ENCODE results near the gene ACAN.
A peak's percentile ranks its signal among the peaks of the same experiment; 100 is the strongest.

The ACAN gene

GRCh38 chr15:88844749-88845386 lies 41.6 kb downstream of the ACAN start:
- DNase-seq, result no peak

DNA sequence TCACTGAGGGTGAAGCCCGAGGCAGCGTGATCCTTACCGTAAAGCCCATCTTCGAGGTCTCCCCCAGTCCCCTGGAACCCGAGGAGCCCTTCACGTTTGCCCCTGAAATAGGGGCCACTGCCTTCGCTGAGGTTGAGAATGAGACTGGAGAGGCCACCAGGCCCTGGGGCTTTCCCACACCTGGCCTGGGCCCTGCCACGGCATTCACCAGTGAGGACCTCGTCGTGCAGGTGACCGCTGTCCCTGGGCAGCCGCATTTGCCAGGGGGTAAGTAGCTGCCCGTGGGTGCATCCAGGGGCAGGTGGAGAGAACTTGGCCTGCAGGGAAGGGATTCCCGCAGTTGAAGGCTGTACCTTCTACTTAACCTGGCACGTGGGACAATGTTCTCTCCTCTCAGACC lies 42.4 kb downstream of the ACAN start:
- no peak for DNase-seq

GRCh38 chr15:88847144-88847543 lies 43.9 kb downstream of the ACAN start:
- no peak for DNase-seq

GRCh38 chr15:88848203-88848602 lies 45.0 kb downstream of the ACAN start:
- DNase-seq, result no peak

DNA sequence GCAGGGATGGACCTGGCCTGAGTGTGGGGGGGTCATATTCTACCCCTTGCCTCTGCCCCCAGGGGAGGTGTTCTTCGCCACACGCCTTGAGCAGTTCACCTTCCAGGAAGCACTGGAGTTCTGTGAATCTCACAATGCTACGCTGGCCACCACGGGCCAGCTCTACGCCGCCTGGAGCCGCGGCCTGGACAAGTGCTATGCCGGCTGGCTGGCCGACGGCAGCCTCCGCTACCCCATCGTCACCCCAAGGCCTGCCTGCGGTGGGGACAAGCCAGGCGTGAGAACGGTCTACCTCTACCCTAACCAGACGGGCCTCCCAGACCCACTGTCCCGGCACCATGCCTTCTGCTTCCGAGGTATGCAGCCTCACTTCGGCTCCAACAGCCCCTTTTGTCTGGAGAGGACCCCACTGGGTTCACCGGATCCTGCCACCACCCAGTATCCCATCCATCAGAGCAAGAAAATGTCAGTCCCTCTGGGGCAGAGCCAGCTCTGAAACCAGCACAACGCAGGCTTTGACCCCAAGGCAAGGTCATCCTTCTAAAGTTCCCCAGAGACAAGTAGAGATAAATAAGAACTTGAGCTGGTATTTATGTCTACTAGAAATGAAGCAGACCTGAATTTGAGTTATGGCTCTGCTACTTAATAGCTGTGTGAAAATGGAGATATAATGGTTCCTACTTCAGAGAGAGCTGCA lies 46.3 kb downstream of the ACAN start:
- DNase-seq, result no peak

DNA sequence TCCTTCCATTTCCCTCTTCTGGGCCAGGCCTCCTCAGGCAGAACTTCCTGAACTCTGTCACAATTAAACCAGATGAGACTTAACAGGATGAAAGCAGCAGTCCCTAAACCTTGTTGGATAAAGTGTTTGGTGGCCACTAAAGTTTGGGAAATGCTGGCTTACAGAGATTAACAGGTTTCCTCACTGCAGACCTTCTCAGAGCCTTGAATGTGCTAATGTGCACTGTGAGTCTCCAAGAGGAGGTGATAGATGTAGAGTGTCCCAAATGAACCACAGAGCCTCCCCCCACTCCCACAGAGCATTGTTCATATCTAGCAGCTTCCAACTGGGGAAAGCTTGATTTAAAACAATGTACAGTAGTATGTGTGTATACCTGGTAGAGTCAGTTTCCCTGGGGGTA lies 49.2 kb downstream of the ACAN start:
- no peak for DNase-seq

DNA sequence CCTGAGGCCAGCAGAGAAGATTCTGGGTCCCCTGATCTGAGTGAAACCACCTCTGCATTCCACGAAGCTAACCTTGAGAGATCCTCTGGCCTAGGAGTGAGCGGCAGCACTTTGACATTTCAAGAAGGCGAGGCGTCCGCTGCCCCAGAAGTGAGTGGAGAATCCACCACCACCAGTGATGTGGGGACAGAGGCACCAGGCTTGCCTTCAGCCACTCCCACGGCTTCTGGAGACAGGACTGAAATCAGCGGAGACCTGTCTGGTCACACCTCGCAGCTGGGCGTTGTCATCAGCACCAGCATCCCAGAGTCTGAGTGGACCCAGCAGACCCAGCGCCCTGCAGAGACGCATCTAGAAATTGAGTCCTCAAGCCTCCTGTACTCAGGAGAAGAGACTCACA lies 55.7 kb downstream of the ACAN start:
- DNase-seq, result no peak

DNA sequence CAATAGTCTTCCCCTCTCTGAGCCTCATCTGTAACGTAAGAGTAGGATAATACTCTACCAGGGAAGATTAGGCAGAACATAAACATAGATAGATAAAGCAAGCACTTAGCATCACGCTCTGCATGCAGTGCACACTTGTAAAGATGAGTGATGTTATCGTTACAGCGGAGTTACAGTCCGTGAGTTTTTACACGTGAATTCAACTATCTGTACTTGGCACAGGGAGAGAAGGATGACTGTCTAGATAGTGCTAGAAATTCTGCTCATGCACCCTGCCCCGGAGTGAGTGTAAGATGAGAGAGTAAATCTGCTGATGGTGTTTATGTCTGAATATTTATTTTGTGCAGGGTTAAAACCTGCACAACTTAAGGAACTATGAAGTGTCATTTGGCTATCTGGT lies 56.3 kb downstream of the ACAN start:
- no peak for DNase-seq

DNA sequence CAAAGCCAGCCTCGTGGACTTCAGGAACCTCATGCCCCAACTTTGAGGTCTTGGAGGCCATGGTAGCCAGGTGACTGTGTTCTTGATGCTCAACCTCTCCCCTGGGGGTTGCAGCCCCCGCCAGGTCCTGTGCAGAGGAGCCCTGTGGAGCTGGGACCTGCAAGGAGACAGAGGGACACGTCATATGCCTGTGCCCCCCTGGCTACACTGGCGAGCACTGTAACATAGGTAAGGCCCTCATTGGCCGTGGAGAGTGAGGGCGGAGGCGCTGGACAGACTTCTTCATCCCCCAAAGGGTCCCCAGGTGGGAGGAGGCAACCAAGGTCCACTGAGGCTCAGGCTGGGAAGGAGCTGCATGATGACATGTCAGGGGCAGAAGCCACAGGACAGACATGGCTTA lies 57.0 kb downstream of the ACAN start:
- no peak for DNase-seq

- DNase-seq, result no peak
These were observed 60.2 kb downstream of the ACAN start for GRCh38 chr15:88863412-88863811.

DNA sequence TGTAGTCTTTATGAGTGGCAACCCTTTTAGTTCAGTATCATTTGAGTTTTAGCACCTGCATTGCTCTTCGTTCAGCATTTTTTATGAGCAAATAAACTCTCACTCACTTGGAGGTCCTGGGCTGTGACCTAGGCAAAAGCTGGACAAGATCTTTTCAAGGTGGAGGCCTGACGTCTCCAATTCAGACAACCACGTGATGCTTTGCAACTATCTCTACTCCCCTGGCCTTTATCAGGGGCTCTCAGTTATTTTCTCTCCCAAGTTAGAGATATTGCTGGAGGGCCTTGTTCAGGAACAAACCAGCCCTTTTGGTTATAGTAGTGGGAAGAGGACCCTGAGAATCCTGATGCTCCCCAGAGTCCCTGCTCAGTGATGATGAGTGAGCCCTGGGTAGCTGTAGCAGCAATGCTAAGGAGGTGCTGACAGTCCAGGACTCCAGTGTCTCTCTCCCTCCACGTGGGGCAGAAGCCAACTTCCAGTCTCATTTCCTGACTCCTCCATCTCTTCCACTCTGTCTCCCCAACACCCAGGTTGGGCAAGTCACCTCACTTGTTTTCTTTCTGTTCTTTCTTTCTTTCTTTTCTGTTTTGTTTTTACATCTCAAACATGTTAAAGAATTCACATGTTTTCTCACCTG lies 61.7 kb downstream of the ACAN start:
- DNase-seq, result no peak

GRCh38 chr15:88865498-88866099 lies 62.4 kb downstream of the ACAN start:
- DNase-seq, result no peak

DNA sequence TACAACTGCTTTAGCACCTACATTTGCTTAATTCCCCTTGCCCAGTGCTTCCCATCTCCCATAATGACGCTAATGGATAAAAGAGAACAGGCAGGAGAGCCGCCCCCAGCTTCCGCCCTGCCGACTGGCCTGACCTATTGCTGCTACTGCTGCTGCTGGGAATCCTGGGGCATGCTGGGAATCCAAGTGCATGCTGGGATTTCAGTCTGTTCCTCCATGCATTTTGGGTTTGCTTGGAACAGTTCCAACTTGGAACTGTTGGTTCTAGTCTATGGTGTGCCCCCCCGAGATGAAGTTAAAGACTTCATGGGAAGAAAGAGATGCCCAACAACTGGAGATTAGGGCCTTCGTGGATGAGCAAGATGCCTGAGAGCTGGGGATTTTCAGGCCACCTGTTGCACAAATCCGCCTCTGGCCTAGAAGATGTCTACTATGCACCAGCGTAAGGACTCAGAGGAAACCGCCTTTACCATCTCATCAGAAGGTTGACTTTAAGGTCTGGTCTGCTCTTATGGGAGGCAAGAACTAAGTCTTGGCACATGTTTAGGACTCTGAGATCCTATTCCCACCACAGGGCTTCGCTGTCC lies 63.2 kb downstream of the ACAN start:
- DNase-seq, result no peak

DNA sequence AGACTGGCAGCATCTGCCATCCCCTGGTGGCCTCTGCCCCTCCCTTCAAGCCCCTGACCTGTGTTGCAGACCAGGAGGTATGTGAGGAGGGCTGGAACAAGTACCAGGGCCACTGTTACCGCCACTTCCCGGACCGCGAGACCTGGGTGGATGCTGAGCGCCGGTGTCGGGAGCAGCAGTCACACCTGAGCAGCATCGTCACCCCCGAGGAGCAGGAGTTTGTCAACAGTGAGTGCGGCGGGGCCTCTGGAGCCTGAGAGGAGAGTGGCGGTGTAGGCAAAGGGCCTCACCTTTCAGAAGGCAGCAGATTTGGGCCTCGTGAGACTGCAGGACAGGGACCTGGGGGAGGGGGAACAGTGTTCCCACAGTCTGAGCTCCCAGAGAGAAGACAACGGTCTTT lies 68.1 kb downstream of the ACAN start:
- no peak for DNase-seq

- DNase-seq, result no peak
These were observed 68.9 kb downstream of the ACAN start for GRCh38 chr15:88872106-88872505.

DNA sequence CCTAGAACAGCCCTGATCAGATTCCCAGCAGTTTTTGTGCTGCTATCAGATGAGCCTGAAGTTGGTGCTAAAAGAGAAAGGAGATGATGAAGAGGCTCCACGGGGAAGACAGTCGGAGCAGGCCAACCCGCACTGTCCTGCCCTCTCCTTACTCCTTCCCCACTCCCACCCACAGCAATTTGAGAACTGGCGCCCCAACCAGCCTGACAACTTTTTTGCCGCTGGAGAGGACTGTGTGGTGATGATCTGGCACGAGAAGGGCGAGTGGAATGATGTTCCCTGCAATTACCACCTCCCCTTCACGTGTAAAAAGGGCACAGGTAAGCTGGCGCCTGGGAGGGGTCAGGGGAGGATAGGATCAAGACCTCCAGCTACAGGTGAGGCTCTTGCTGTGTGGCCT lies 69.5 kb downstream of the ACAN start:
- DNase-seq, result no peak

DNA sequence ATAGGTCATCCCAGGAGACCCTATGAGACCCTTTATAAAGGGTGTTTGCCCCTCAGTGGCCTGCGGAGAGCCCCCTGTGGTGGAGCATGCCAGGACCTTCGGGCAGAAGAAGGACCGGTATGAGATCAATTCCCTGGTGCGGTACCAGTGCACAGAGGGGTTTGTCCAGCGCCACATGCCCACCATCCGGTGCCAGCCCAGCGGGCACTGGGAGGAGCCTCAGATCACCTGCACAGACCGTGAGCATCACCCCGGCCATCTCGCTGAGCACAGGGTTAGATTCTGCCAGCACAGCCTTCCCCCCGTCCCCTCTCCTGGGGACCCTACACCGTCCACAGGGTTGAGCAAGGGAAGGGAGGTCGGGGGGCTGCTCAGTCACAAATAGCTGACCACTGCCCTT lies 70.5 kb downstream of the ACAN start:
- DNase-seq, result no peak

DNA sequence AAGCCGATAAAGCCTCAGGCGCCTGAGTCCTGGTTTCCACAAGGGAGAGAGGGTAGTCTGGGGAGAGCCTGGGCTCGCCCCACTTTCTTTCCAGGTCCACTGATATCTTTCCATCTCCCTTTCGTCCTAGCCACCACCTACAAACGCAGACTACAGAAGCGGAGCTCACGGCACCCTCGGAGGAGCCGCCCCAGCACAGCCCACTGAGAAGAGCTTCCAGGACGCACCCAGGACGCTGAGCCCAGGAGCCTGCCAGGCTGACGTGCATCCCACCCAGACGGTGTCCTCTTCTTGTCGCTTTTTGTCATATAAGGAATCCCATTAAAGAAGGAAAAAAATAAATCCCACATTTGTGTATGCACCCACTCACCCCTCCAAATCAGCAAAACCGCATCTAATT lies 71.0 kb downstream of the ACAN start:
- DNase-seq, result no peak

- no peak for DNase-seq
These were observed 71.4 kb downstream of the ACAN start for GRCh38 chr15:88874684-88875083.

DNA sequence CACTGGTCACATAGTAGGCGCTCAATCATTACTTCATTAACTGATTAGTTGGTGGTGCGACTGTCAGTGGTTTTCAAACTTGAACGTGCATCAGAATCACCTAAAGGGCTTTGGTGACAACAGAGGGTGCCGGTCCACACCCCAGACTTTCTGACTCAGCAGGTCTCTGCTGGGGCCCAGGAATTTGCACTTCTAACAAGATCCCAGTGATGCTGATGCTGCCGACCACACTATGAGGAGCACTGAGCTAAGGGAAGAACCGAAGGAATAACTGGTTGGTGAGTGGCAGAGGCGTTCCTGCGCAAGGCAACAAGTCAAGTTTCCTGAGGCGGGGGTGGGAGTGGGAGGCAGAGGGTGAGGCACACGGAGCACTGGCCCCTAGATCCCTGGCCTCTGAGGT lies 73.3 kb downstream of the ACAN start:
- DNase-seq, result no peak

DNA sequence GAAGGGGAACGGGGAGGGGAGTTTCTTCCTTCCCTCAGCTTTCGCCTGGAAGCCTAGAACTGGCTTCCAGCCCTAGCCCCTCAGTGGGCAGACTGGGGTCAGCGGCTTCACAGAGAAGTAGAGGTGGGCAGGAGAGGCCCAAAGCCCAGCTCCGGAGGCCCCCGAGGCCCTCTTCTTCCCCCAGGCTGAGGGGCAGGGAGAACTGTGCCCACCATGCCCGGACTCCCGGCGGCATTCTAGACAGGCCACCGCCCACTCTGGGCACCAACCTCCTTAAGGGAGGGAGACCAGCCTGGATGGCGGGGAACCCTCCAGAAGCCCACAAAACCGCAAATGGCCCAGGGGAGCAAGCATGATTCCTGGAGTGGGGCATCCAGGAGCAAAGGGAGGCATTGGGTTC lies 74.2 kb downstream of the ACAN start:
- DNase-seq, result no peak

DNA sequence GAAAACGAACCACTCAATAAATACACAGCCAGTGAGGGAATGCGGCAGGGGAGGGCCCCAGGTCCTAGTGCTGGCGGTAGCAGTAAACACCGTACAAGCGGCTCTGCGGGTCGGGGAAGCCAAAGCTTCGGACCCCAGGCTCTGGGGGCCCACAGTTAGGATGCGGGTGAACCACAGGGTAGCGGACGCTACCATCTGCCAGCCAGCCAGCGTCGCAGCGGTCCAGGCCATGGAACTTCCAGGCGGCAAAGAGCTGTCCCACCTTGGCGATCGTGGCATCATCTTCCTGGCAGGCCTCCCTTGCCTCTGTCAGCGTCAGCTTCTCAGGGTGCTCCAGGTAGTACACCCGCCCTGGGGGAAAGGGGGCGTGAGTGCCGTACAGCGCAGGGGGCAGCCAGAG lies 74.7 kb downstream of the ACAN start:
- DNase-seq, result no peak

GRCh38 chr15:88878720-88879184 lies 75.5 kb downstream of the ACAN start:
- peak; percentile 16 for DNase-seq
